Colonic mucosa (tissue), 4 donors: Measurements from ENCODE around the gene PARD3B. TPM values are rescaled to one million over a fixed set of nuclear protein-coding genes. Genes with fewer than 3 reads are reported as not detected.

ENCODE experiments used
- DNase-seq: peaks from one replicate; pipeline ENCODE4 v3.0.0-alpha.2; 2020
- H3K27ac ChIP-seq: fragments of 200-600 bp; one replicate; pipeline ENCODE4 v1.8.0; 2021
- H3K27me3 ChIP-seq: fragments of 200-600 bp; one replicate; pipeline ENCODE4 v1.8.0; 2021
- H3K36me3 ChIP-seq: fragments of 200-600 bp; one replicate; pipeline ENCODE4 v1.8.0; 2021
- H3K4me1 ChIP-seq: fragments of 200-600 bp; one replicate; pipeline ENCODE4 v1.8.0; 2021; ENCODE audit warnings: mild to moderate bottlenecking
- H3K4me3 ChIP-seq: fragments of 200-600 bp; one replicate; pipeline ENCODE4 v1.8.0; 2021
- H3K9ac ChIP-seq, 2 donors: one replicate each; pipeline ENCODE4 v1.7.0; 2013; ENCODE audit warnings: control low read depth in 2 of 2, low read depth in 2 of 2, low read length in 2 of 2
- H3K9me3 ChIP-seq: fragments of 200-600 bp; one replicate; pipeline ENCODE4 v1.8.0; 2021
- intact Hi-C: fragments of 100-400 bp; cut with DNase I; formaldehyde crosslinking; loops from one replicate; pipeline ENCODE4 v1.14.1; 2022
- total RNA-seq, 2 donors: library from RNA; stranded (reverse); fragmentation: NEBNext Ultra II Directional in 1 of 2; extraction: Animal tissue kit (Norgen Biotek cat#: 25700) in 1 of 2; gene quantifications; one replicate each; pipeline ENCODE4 v1.2.1, GENCODE V29; 2021
- TF ChIP-seq, protein P1 (sequence below): fragments of 200-600 bp; IDR thresholded peaks from one replicate; pipeline ENCODE4 v1.8.0; 2022; ENCODE audit warnings: antibody characterized with exemption, mild to moderate bottlenecking
- donor health status: healthy.
- donor health status: DM: no; HTN: no; CAD: no.
- donor health status: DM: no; HTN: no; CAD: no.

Gene PARD3B
- total RNA-seq, 2 donors from 2014 or later = 20.0 to 24.2 TPM

DNA sequence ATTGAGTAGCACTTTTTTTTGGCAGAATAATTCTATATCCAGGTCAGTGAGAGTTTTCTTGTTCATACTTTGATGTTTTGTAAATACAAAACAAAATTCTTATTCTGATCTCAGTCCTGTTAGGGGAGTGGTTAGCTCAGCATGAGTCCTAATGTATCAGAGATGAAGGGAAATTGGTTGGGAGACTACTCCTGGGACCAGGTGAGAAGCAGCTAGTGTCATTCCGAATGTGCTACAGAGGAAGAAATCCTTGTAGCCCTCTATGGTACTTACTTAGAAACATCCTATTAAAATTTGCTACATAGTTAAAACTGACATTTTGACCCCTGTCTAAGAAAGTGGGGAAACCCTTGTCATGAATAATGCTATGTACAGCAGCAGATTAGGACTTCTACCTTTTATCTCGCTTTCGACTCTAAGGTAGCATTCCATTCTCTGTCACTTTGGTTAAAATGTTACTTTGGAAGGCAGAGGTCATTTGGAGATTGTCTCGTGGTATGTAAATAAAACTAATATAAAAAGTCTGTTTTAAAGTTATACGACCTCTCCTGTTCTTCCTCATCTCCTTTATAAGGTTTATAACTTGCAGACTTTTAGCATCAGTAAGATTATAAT lies 65.8 kb downstream of the PARD3B start:
- intact Hi-C loops = no loop called here
- TF ChIP-seq, protein P1, sequence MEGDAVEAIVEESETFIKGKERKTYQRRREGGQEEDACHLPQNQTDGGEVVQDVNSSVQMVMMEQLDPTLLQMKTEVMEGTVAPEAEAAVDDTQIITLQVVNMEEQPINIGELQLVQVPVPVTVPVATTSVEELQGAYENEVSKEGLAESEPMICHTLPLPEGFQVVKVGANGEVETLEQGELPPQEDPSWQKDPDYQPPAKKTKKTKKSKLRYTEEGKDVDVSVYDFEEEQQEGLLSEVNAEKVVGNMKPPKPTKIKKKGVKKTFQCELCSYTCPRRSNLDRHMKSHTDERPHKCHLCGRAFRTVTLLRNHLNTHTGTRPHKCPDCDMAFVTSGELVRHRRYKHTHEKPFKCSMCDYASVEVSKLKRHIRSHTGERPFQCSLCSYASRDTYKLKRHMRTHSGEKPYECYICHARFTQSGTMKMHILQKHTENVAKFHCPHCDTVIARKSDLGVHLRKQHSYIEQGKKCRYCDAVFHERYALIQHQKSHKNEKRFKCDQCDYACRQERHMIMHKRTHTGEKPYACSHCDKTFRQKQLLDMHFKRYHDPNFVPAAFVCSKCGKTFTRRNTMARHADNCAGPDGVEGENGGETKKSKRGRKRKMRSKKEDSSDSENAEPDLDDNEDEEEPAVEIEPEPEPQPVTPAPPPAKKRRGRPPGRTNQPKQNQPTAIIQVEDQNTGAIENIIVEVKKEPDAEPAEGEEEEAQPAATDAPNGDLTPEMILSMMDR = no peak
- H3K4me1 ChIP-seq = no peaks in the 10 kb centered on the region
- DNase-seq = no peak
- H3K4me3 ChIP-seq = no peak overlapping the region
- H3K27me3 ChIP-seq = no peaks in the 10 kb centered on the region
- no peaks in the 10 kb centered on the region for H3K36me3 ChIP-seq
- H3K27ac ChIP-seq = no peak overlapping the region
- no peaks in the 10 kb centered on the region for H3K9me3 ChIP-seq
- no peak overlapping the region for H3K9ac ChIP-seq

DNA sequence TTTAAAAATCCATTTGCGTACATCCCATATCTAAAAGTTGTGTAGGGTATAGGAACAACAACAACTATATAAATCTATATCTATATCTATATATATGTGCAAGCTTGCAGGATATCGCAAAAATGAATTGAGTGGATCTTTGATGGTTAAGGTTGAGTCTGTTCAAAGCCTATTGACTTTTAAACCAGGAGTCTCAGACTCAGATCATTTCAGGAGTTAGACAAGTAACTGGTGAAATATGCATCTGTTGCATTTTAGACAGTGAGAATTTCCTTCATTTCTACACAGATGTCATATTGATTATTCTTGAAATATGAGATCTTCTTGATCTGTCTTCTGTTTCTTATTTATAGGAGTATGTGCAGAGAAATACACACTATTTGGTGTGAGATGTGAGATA lies 66.5 kb downstream of the PARD3B start:
- Histone ChIP-seq H3K27ac (no peak overlapping the region), H3K4me3 (no peak overlapping the region), H3K9ac (no peak overlapping the region), H3K9me3 (no peaks in the 10 kb centered on the region), H3K4me1 (no peaks in the 10 kb centered on the region), H3K27me3 (no peaks in the 10 kb centered on the region), H3K36me3 (no peaks in the 10 kb centered on the region)
- TF ChIP-seq, protein P1 = no peak
- intact Hi-C loops = no loop called here
- DNase-seq = no peak

DNA sequence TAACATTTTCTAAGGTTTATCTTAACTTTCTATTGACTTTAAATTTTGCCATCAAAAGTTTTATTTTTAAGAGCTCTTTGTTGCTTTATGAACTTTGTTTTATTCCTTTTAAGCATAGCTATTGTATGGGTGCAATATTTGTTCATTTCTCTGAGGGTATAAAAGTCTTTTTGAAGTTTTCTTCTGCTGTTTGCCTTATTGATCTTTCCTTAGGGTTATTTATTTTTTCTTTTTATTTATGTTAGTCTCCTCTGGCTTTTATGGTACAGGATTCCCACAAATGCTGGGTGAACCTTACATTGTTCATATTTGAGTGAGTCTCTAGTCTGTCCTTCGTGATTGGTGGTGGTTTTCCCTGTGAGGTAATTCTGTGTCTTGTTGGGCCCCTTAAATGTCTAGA lies 68.4 kb downstream of the PARD3B start:
- Histone ChIP-seq H3K9me3 (no peaks in the 10 kb centered on the region), H3K27me3 (no peaks in the 10 kb centered on the region), H3K4me1 (no peaks in the 10 kb centered on the region), H3K27ac (no peak overlapping the region), H3K36me3 (no peaks in the 10 kb centered on the region), H3K4me3 (no peak overlapping the region), H3K9ac (no peak overlapping the region)
- TF ChIP-seq, protein P1 = no peak
- intact Hi-C loops = no loop called here
- DNase-seq = no peak

DNA sequence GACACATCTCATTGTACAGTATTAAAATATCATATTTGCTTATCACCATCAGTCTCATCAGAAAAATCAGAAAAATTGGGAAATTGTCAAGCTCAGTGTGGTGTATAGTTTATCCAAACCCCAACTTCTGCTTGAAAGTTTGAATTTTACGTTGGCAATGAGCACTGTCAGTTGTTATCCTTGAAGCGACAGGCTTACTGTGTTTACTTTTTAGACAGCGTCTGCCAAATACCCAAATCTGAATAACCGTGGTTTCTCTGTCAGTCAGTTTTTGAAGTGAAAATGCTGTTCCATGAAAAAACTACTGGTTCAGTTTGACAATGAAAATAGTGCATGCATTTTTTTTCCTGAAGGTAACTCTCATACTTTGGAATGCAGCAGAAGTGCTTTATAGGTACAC lies 70.2 kb downstream of the PARD3B start:
- Histone ChIP-seq H3K36me3 (no peaks in the 10 kb centered on the region), H3K27me3 (no peaks in the 10 kb centered on the region), H3K27ac (no peak overlapping the region), H3K4me1 (no peaks in the 10 kb centered on the region), H3K4me3 (no peak overlapping the region), H3K9ac (no peak overlapping the region), H3K9me3 (no peaks in the 10 kb centered on the region)
- TF ChIP-seq, protein P1 = no peak
- intact Hi-C loops = no loop called here
- no peak for DNase-seq

DNA sequence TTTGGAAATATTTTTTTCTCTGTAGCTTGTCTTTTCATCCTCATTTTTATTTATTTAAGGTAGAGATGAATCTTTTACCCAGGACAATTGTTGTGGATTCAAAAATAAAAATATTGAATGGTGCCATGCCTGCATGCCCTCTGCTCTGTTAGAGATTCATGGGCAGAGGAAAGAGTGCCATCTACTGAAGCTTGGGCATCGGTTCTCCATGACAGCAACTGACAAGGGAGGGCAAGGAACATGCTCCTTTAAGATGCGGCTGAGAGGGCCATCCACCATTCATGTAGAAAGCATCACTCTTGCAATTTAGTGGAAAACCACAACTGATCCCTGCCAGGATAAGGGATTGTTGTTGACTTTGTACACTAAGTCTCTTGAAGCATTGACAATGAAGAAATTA lies 79.9 kb downstream of the PARD3B start:
- H3K36me3 ChIP-seq = no peaks in the 10 kb centered on the region
- no peaks in the 10 kb centered on the region for H3K9me3 ChIP-seq
- H3K27ac ChIP-seq = no peak overlapping the region
- no peak overlapping the region for H3K4me3 ChIP-seq
- TF ChIP-seq, protein P1 = no peak
- H3K4me1 ChIP-seq = no peaks in the 10 kb centered on the region
- H3K27me3 ChIP-seq = no peaks in the 10 kb centered on the region
- H3K9ac ChIP-seq = no peak overlapping the region
- intact Hi-C loops = no loop called here
- peak; percentile 27 for DNase-seq
